GM19035 (cell line): ENCODE results near the gene DLL4.

Experiments
- ATAC-seq: cut with Tn5 transposase; IDR thresholded peaks from one replicate; pipeline ENCODE4 v1.9.1; 2021; ENCODE audit not compliant: unreplicated experiment

Gene DLL4

GRCh38 chr15:40906091-40906990, 22.8 kb upstream of the DLL4 start:
- ATAC-seq, result no peak

GRCh38 chr15:40906991-40907802, 21.9 kb upstream of the DLL4 start:
- ATAC-seq, result no peak

- ATAC-seq, result no peak
Observed at GRCh38 chr15:40908095-40908494, 21.0 kb upstream of the DLL4 start.

- no peak for ATAC-seq
Observed at GRCh38 chr15:40909662-40910630, 19.2 kb upstream of the DLL4 start.

- no peak for ATAC-seq
Observed at GRCh38 chr15:40911141-40911540, 18.0 kb upstream of the DLL4 start.

- ATAC-seq, result no peak
Observed at GRCh38 chr15:40911693-40912092, 17.4 kb upstream of the DLL4 start.

GRCh38 chr15:40912478-40912877, 16.7 kb upstream of the DLL4 start:
- no peak for ATAC-seq

GRCh38 chr15:40914013-40914412, 15.1 kb upstream of the DLL4 start:
- ATAC-seq, result no peak

- no peak for ATAC-seq
Observed at GRCh38 chr15:40914486-40914885, 14.7 kb upstream of the DLL4 start.

- no peak for ATAC-seq
Observed at GRCh38 chr15:40915116-40915661, 14.0 kb upstream of the DLL4 start.

GRCh38 chr15:40915679-40916078, 13.5 kb upstream of the DLL4 start:
- ATAC-seq, result no peak

- no peak for ATAC-seq
Observed at GRCh38 chr15:40917585-40917984, 11.6 kb upstream of the DLL4 start.

GRCh38 chr15:40918146-40918798, 10.9 kb upstream of the DLL4 start:
- no peak for ATAC-seq

- no peak for ATAC-seq
Observed at GRCh38 chr15:40918799-40919392, 10.2 kb upstream of the DLL4 start.

- no peak for ATAC-seq
Observed at GRCh38 chr15:40921949-40922607, 7.1 kb upstream of the DLL4 start.

GRCh38 chr15:40922608-40923005, 6.5 kb upstream of the DLL4 start:
- no peak for ATAC-seq

- ATAC-seq, result no peak
Observed at GRCh38 chr15:40923551-40923950, 5.6 kb upstream of the DLL4 start.

- no peak for ATAC-seq
Observed at GRCh38 chr15:40925495-40925862, 3.7 kb upstream of the DLL4 start.
